Activated CD4-positive, alpha-beta T cell treated with anti-CD3 and anti-CD28 coated beads, Interleukin-2, amount 50 U/mL, for 1 hour (primary cell): ENCODE results near the gene PRR5L.
A peak's percentile ranks its signal among the peaks of the same experiment; 100 is the strongest.
"Not testable (repeated sequence)": the region's sequence is repeated elsewhere in the genome, so short reads cannot be mapped to it uniquely, and the experiment has no call there.

Source experiments
- DNase-seq: peaks from one replicate; pipeline ENCODE4 v3.0.0-alpha.2; 2020

The PRR5L gene

GRCh38 chr11:36281850-36282249, 14.2 kb upstream of the PRR5L start:
- DNase-seq: no peak

- no peak for DNase-seq
These were observed 13.2 kb upstream of the PRR5L start for GRCh38 chr11:36282926-36283325.

GRCh38 chr11:36288442-36289225, 7.5 kb upstream of the PRR5L start:
- DNase-seq: no peak

- DNase-seq: peak; percentile 92
These were observed 6.7 kb upstream of the PRR5L start, which contains the start of gene COMMD9 for GRCh38 chr11:36289226-36289852. Gene COMMD9 (minus strand): TSS chr11:36289424. CDS start chr11:36289412, 12 bp downstream.

GRCh38 chr11:36292311-36292722, 3.8 kb upstream of the PRR5L start:
- DNase-seq: no peak

- no peak for DNase-seq
These were observed 926 bp downstream of the PRR5L start for GRCh38 chr11:36296884-36297543.

GRCh38 chr11:36300650-36301049, 4.6 kb downstream of the PRR5L start:
- no peak for DNase-seq

GRCh38 chr11:36304351-36304750, 8.3 kb downstream of the PRR5L start:
- DNase-seq: no peak

- DNase-seq: no peak
These were observed 9.0 kb downstream of the PRR5L start for GRCh38 chr11:36305047-36305446.

GRCh38 chr11:36306888-36307287, 10.8 kb downstream of the PRR5L start:
- DNase-seq: no peak

GRCh38 chr11:36308577-36308976, 12.5 kb downstream of the PRR5L start:
- no peak for DNase-seq

GRCh38 chr11:36309779-36310178, 13.7 kb downstream of the PRR5L start:
- no peak for DNase-seq

GRCh38 chr11:36311926-36312595, 16.0 kb downstream of the PRR5L start:
- no peak for DNase-seq

- DNase-seq: no peak
These were observed 16.8 kb downstream of the PRR5L start for GRCh38 chr11:36312611-36313472.

GRCh38 chr11:36313750-36314433, 17.8 kb downstream of the PRR5L start:
- no peak for DNase-seq

- DNase-seq: no peak
These were observed 18.3 kb downstream of the PRR5L start for GRCh38 chr11:36314434-36314767.

GRCh38 chr11:36316049-36316448, 20.0 kb downstream of the PRR5L start:
- DNase-seq: no peak

- no peak for DNase-seq
These were observed 21.9 kb downstream of the PRR5L start for GRCh38 chr11:36317992-36318391.

- not testable (repeated sequence) for DNase-seq
These were observed 28.9 kb downstream of the PRR5L start for GRCh38 chr11:36324956-36325355.

- not testable (repeated sequence) for DNase-seq
These were observed 29.3 kb downstream of the PRR5L start for GRCh38 chr11:36325403-36325802.

- no peak for DNase-seq
These were observed 30.7 kb downstream of the PRR5L start for GRCh38 chr11:36326524-36327419.
